Osteocyte (in vitro differentiated cells): ENCODE measurements around the gene PREX1. TPM values are rescaled to one million over a fixed set of nuclear protein-coding genes. Genes with fewer than 3 reads are reported as not detected.

Experiments
- DNase-seq: peaks from one replicate; pipeline ENCODE4 v3.0.0; 2021; ENCODE audit warnings: mixed read lengths; ENCODE audit not compliant: unreplicated experiment; ENCODE audit errors: extremely low spot score
- H3K27ac Mint-ChIP-seq: one replicate; pipeline ENCODE4 v1.8.0; 2021; ENCODE audit warnings: mild to moderate bottlenecking, mixed read lengths; ENCODE audit not compliant: unreplicated experiment
- H3K27me3 Mint-ChIP-seq: one replicate; pipeline ENCODE4 v1.8.0; 2021; ENCODE audit warnings: mixed read lengths; ENCODE audit not compliant: unreplicated experiment
- H3K36me3 Mint-ChIP-seq: one replicate; pipeline ENCODE4 v1.8.0; 2021; ENCODE audit warnings: mixed read lengths; ENCODE audit not compliant: unreplicated experiment
- H3K4me1 Mint-ChIP-seq: one replicate; pipeline ENCODE4 v1.8.0; 2021; ENCODE audit warnings: mixed read lengths; ENCODE audit not compliant: unreplicated experiment
- H3K4me3 Mint-ChIP-seq: one replicate; pipeline ENCODE4 v1.8.0; 2021; ENCODE audit warnings: mild to moderate bottlenecking, moderate library complexity, mixed read lengths; ENCODE audit not compliant: unreplicated experiment
- H3K9me3 Mint-ChIP-seq: one replicate; pipeline ENCODE4 v1.8.0; 2021; ENCODE audit warnings: mixed read lengths; ENCODE audit not compliant: unreplicated experiment
- CTCF ChIP-seq: fragments of 200-600 bp; sonication (generic); IDR thresholded peaks from 2 replicates; pipeline ENCODE4 v1.5.0; 2021; ENCODE audit warnings: antibody characterized with exemption, mild to moderate bottlenecking, moderate library complexity
- total RNA-seq: library from RNA; stranded (reverse); gene quantifications from 2 replicates; pipeline ENCODE4 v1.2.1, GENCODE V29; 2021

The PREX1 gene
- total RNA-seq, 1 donor from 2014 or later: 24.2 TPM

- no peak for DNase-seq
- H3K4me1 Mint-ChIP-seq: no peaks in the 10 kb centered on the region
- no peak overlapping the region for H3K27ac Mint-ChIP-seq
- no peak overlapping the region for H3K4me3 Mint-ChIP-seq
- TF ChIP-seq CTCF: no peak
- no peaks in the 10 kb centered on the region for H3K36me3 Mint-ChIP-seq
- no peaks in the 10 kb centered on the region for H3K9me3 Mint-ChIP-seq
- peaks cover 38% of the 10 kb centered on the region for H3K27me3 Mint-ChIP-seq
Observed at GRCh38 chr20:48577557-48577956, 250.2 kb downstream of the PREX1 start.

- no peak for TF ChIP-seq CTCF
- H3K27me3 Mint-ChIP-seq: peaks cover 39% of the 10 kb centered on the region
- H3K4me3 Mint-ChIP-seq: no peak overlapping the region
- no peaks in the 10 kb centered on the region for H3K9me3 Mint-ChIP-seq
- H3K4me1 Mint-ChIP-seq: peaks cover 7% of the 10 kb centered on the region
- no peaks in the 10 kb centered on the region for H3K36me3 Mint-ChIP-seq
- DNase-seq: no peak
- no peak overlapping the region for H3K27ac Mint-ChIP-seq
Observed at GRCh38 chr20:48574383-48574782, 253.4 kb downstream of the PREX1 start.

Other genes starting within 250 kb of the PREX1 start
- gene ARFGEF2, start 93.7 kb upstream of the PREX1 start, total RNA-seq: 32.5 and 35.8 TPM in 2 replicates
- gene CSE1L, start 218.3 kb upstream of the PREX1 start, total RNA-seq: 48.6 and 49.0 TPM in 2 replicates